ENCODE results near the gene COX19.
A peak's percentile ranks its signal among the peaks of the same experiment; 100 is the strongest.
"Not testable (repeated sequence)": the region's sequence is repeated elsewhere in the genome, so short reads cannot be mapped to it uniquely, and the experiment has no call there.

The COX19 gene

DNA sequence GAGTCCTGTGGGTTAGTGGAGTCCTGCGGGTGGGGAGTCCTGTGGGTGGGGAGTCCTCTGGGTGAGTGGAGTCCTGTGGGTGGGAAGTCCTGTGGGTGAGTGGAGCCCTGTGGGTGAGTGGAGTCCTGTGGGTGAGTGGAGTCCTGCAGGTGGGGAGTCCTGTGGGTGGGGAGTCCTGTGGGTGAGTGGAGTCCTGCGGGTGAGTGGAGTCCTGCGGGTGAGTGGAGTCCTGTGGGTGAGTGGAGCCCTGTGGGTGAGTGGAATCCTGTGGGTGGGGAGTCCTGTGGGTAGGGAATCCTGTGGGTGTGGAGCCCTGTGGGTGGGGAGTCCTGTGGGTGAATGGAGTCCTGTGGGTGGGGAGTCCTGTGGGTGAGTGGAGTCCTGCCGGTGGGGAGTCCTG is 26.7 kb upstream of the COX19 start:
- H3K9me3 Mint-ChIP-seq; H3K4me3 Mint-ChIP-seq; DNase-seq; ATAC-seq (replicated peaks); H3K27me3 Mint-ChIP-seq: not testable (repeated sequence)
- peaks cover 28 to 36% of the 10 kb centered on the region in 2 donors for H3K4me1 Mint-ChIP-seq
- peaks cover 45 to 51% of the 10 kb centered on the region in 2 donors for H3K36me3 Mint-ChIP-seq
- H3K27ac Mint-ChIP-seq, result peak overlapping the region; percentile 9

DNA sequence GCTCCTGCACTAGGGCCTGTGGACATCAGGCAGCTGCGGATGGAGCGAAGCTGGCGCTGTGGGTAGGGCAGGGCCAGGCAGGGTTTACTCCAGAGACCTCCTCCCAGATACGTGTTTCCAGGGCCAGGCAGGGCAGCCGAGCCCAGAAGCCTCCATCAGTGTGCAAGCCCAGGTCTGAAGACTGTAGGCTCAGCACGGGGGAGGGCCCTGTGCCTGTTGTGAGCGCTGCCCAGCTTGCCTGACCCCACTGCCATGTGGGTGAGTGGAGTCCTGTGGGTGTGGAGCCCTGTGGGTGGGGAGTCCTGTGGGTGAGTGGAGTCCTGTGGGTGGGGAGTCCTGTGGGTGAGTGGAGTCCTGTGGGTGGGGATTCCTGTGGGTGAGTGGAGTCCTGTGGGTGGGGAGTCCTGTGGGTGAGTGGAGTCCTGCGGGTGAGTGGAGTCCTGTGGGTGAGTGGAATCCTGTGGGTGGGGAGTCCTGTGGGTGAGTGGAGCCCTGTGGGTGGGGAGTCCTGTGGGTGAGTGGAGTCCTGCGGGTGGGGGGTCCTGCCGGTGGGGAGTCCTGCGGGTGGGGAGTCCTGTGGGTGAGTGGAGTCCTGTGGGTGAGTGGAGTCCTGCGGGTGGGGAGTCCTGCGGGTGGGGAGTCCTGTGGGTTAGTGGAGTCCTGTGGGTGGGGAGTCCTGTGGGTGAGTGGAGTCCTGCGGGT is 25.9 kb upstream of the COX19 start:
- Mint-ChIP-seq H3K4me3 (peak overlapping the region in 1 of 2 donors; percentile 48), H3K27ac (peak overlapping the region; percentile 94), H3K4me1 (peaks cover 27 to 36% of the 10 kb centered on the region in 2 donors), H3K36me3 (peaks cover 45 to 50% of the 10 kb centered on the region in 2 donors)
- not testable (repeated sequence) for DNase-seq; H3K27me3 Mint-ChIP-seq; H3K9me3 Mint-ChIP-seq; ATAC-seq (replicated peaks)

DNA sequence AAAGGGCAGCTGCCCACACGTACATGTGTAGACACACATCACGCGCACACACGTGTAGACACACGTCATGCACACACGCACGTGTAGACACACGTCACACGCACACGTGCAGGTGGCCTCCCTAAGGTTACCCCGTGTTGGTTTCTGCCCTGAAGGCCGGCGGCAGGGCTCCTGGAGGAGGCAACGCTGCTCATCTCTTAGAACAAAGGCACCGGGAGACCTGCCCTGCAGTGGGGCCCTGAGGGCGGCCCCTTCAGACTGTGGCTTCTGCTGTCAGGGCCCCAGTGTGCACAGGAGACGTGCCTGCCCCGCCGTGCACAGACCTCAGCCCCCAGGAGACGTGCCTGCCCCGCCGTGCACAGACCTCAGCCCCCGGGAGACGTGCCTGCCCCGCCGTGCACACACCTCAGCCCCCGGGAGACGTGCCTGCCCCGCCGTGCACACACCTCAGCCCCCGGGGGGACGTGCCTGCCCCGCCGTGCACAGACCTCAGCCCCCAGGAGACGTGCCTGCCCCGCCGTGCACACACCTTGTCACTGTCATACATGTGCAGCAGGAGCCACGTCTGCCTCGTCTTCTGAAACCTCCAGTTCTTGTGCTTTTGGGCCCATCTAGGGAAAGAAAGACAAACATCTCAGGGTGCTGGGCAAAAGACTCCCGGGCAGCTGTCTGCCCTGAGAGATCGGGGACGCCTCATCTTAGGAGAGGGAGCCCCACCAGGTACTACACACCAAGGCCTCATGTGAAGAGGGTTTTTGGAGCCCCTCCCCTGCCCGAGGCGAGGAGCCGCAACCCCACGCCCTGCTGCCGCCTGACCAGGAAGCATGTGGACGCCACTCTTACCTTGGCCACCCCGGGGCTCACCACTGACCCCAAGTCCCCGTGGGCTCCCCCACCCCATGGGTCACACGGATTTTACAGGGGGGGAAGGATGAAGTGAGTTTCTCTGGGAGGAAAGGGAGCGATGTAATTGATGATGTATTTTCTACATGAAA is 24.9 kb upstream of the COX19 start:
- ATAC-seq (replicated peaks), result peak; percentile 28 to 36
- Mint-ChIP-seq H3K4me1 (peaks cover 23 to 34% of the 10 kb centered on the region in 2 donors), H3K27me3 (no peaks in the 10 kb centered on the region), H3K4me3 (no peak overlapping the region), H3K27ac (peak overlapping the region; percentile 56), H3K9me3 (no peaks in the 10 kb centered on the region), H3K36me3 (peaks cover 40 to 46% of the 10 kb centered on the region in 2 donors)
- DNase-seq, result no peak

DNA sequence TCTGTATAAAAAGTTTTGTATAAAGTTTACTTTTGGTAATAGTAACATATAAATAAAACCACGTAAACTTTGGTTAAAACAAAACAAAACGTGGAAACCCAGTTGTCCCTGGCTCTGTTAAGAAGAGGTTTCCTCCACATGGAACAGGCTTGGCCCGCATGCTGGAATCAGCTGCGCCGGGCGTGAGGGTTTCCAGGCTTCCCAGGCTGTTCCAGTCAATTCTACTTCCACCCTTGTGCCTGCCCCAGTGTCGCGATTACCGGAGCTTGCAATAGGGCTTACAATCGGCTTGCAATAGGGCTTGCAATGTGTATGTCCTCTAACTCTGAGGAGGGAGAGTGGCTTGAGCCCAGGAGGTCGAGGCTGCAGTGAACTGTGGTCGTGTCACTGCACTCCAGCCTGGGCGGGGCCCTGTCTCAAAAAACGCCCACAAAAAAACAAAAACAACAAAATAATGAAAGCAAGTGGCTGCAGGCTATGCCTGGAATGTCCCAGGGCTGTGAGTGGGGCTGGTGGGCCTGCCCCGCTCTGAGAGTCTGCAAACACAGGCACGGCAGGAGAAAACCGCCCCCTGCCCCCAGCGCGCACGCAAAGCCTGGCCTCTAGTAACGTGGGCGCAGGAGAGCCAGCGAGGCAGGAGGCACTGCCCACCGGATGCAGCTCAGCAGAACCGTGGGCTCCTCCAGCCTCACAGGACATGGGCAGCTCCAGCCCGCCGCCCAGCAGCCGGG is 24.0 kb upstream of the COX19 start:
- Mint-ChIP-seq H3K9me3 (no peaks in the 10 kb centered on the region), H3K4me1 (peaks cover 18 to 30% of the 10 kb centered on the region in 2 donors), H3K36me3 (peaks cover 36 to 46% of the 10 kb centered on the region in 2 donors)

DNA sequence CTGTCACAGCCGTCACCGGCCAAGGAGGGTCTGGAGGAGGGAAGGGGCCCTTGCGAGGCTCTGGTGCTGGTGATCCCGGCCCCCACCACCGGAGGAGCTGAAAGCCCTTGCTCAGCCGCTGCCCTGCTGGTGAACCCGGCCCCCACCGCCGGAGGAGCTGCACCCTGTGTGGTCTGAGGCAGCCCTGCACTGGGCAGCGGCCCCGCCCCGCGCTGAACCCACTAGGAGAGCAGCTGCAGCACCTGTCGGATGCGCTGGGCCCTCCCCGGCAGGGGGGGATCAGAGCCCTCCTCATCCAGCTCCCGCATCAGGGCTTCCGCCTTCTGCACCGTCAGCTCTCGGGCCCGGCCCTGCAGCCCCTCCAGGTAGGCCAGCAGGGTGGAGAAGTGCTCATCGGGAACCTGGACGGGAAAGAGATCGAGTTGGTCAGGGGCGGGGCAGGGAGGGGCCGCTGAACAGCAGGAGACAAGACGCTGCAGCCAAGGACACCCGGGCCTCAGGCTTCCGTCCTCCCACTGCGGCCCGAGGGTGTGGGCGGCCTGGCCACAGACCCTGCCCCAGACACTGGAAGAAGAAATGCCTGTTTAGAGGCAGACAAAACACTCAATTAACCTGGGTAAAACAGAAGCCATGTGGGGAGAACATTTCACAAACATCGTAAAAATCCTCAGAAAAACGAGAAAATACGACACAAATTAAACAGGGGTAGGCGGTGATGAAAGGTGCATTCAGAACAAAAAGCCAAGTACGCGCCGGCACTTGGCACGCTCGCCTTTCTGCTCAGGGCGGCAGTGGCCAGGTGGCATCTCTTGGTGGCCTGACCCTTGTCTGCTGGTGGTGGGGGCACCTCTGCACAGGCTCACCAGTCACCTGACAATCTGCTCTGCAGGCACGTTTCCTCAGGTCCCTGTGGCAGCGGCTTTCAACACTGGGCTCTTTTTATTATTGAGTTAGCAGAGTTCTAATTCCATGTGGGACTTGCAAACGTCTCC is 22.4 kb upstream of the COX19 start:
- Mint-ChIP-seq H3K4me3 (no peak overlapping the region), H3K27ac (no peak overlapping the region), H3K36me3 (peaks cover 36 to 41% of the 10 kb centered on the region in 2 donors), H3K4me1 (peaks cover 19 to 33% of the 10 kb centered on the region in 2 donors), H3K27me3 (peaks cover 0 to 4% of the 10 kb centered on the region in 2 donors), H3K9me3 (no peaks in the 10 kb centered on the region)
- no peak for DNase-seq
- no peak for ATAC-seq (replicated peaks)

More for the DNA sequence above, 24.0 kb upstream of the COX19 start:
- no peak overlapping the region for H3K4me3 Mint-ChIP-seq
- ATAC-seq (replicated peaks), result no peak
- DNase-seq, result no peak
- H3K27ac Mint-ChIP-seq, result peak overlapping the region; percentile 52
- H3K27me3 Mint-ChIP-seq, result no peaks in the 10 kb centered on the region

DNA sequence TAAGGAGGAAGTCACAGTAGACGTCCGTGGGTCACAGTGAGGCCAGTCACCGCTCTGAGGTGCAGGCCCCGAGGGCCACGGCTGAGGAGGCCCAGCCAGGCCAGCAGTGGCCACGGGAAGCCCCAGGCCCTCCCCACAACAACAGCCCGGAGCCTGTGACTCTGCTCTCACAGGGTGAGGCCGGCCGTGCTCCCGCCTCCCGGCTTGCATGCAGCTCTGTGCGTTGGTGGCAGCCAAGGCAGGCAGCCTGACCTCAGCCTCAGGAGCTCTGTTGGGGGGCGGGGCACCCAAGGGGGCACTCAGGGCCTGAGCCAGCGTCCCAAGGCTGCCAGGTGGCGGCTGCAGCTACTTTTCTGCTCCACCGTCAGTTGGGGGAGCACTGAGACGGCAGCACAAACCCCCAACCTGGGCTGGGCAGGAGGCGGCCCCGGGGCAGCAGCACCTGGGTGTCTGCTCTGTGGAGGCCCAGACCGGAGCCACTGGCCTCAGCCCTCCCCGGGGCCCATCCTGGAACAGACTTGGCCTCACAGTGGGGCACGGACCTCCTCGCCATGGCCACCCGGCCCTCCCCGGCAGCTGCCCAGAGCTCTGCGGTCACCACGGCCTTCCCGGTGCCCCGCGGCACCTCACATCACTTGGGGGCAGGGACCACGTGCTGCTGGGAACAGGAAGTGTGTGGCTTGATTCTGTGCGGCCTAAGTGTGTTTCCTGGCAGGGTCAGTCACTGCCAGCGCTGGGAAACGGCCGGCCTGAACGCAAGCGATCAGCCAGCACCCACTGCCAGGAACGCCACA is 20.9 kb upstream of the COX19 start:
- H3K36me3 Mint-ChIP-seq, result peaks cover 34 to 37% of the 10 kb centered on the region in 2 donors

DNA sequence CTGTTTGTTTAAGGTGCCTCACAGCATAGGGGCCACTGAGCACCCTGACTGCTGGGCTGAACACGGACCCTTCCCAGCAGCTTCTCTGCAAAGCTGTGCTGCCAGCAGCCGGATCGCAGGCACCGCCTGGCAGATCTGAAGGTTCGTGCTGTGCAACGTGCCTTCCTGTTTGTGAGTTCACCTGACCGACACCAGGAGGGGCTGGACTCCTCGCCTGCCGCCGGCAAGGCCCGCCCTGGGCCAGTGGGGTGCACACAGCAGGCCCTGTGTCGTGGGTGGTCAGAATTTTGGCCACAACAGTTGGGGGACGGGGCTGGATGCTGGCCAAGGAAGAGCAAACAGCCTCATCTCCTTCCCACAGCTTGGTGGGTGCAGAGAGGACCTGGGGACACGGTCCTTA is 20.2 kb upstream of the COX19 start:
- peaks cover 28 to 30% of the 10 kb centered on the region in 2 donors for H3K36me3 Mint-ChIP-seq
- H3K27me3 Mint-ChIP-seq, result peaks cover 0 to 4% of the 10 kb centered on the region in 2 donors
- peaks cover 13 to 25% of the 10 kb centered on the region in 2 donors for H3K4me1 Mint-ChIP-seq
- ATAC-seq (replicated peaks) (no peak), DNase-seq (no peak)
- no peaks in the 10 kb centered on the region for H3K9me3 Mint-ChIP-seq
- H3K27ac Mint-ChIP-seq, result no peak overlapping the region
- peak overlapping the region in 1 of 2 donors; percentile 19 for H3K4me3 Mint-ChIP-seq

More for the DNA sequence above, 20.9 kb upstream of the COX19 start:
- no peak for DNase-seq
- no peak for ATAC-seq (replicated peaks)
- no peak overlapping the region for H3K27ac Mint-ChIP-seq
- peaks cover 18 to 32% of the 10 kb centered on the region in 2 donors for H3K4me1 Mint-ChIP-seq
- H3K27me3 Mint-ChIP-seq, result peaks cover 0 to 4% of the 10 kb centered on the region in 2 donors
- no peaks in the 10 kb centered on the region for H3K9me3 Mint-ChIP-seq
- no peak overlapping the region for H3K4me3 Mint-ChIP-seq

DNA sequence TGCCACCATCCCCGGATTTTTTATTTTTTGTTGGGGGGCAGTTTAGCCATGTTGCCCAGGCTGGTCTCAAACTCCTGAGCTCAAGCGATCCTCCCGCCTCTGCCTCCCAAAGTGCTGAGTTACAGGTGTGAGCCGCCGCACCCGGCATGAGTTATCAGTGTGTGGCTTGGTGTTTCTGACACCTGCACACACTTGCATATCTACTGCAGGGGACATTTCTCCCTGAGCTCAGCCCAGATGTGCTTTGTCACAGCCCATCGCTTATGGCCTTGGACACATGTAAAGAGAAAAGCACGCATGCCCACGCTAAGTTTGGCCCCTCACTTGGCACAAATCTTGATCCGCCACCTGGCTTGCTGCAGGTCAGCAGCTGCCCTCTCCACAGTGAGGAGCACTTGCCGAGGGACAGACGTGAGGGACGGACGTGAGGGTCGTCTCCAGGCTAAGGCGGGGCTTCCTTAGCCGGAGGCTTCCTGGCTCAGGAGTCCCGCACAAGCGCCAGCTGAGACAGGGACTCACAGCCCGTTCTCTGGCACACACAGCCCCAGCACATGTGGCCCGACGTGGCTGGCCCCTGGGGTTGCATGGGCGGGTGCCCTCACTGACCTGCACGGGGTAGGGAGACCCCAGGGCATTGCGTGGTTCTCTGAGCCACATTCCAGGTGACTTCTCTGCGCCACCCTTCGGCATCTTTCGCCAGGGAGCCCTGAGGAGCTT is 19.4 kb upstream of the COX19 start:
- H3K9me3 Mint-ChIP-seq, result peaks cover 0 to under 1% of the 10 kb centered on the region in 2 donors
- DNase-seq (no peak), ATAC-seq (replicated peaks) (no peak)
- H3K4me3 Mint-ChIP-seq, result no peak overlapping the region
- H3K27me3 Mint-ChIP-seq, result peaks cover 0 to 4% of the 10 kb centered on the region in 2 donors
- H3K4me1 Mint-ChIP-seq, result peaks cover 9 to 17% of the 10 kb centered on the region in 2 donors
- H3K27ac Mint-ChIP-seq, result peak overlapping the region; percentile 47
- peaks cover 21 to 22% of the 10 kb centered on the region in 2 donors for H3K36me3 Mint-ChIP-seq

DNA sequence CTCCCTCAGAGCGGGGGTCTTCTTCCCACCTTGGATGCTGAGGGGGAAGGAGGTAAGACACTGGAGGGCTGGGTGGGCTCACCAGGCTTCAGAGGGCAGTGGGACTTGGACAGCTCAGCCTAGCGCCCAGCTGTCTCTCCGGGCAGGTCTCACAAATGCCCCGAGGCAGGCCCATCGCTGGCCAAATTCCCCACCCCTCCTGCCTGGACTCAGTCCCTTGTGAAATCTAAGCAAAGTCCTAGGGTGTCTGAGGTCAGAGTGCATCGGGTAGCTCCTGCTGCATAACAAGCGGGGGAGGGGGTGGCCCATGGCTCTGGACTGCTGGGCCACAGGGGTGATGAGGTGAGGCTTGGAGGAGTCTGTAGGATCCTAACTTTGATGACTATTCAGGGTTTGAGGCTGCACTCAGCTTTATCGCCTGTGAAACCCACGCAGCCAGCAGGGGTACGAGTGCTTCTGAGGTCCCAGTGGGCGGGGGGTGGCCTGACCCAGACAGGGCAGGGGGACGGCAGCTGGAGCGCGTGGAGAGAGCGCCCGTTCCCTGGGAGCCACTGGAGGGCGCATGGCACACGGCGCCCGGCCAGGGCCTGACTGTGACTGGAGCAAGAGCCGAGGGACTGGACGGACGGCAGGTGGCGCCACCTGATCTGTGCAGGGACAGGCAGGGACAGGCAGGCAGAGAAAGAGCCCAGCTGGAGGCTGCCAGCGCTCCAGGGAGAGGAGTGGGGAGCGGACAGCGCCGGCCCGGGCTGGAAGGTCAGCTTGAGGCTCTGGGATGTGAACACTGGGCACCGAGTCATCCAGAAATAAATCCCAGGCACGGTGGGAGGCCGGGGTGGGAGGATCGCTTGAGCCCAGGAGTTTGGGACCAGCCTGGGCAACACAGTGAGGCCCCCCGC is 17.6 kb upstream of the COX19 start:
- H3K4me1 Mint-ChIP-seq, result peaks cover 12 to 17% of the 10 kb centered on the region in 2 donors
- peak; percentile 95 to 97 for ATAC-seq (replicated peaks)
- peaks cover 0 to 2% of the 10 kb centered on the region in 2 donors for H3K9me3 Mint-ChIP-seq
- peak; percentile 86 for DNase-seq
- peak overlapping the region; percentile 11 to 47 for H3K4me3 Mint-ChIP-seq
- peaks cover 7 to 8% of the 10 kb centered on the region in 2 donors for H3K27me3 Mint-ChIP-seq
- peaks cover 19% of the 10 kb centered on the region in 2 donors for H3K36me3 Mint-ChIP-seq
- peak overlapping the region; percentile 89 for H3K27ac Mint-ChIP-seq

DNA sequence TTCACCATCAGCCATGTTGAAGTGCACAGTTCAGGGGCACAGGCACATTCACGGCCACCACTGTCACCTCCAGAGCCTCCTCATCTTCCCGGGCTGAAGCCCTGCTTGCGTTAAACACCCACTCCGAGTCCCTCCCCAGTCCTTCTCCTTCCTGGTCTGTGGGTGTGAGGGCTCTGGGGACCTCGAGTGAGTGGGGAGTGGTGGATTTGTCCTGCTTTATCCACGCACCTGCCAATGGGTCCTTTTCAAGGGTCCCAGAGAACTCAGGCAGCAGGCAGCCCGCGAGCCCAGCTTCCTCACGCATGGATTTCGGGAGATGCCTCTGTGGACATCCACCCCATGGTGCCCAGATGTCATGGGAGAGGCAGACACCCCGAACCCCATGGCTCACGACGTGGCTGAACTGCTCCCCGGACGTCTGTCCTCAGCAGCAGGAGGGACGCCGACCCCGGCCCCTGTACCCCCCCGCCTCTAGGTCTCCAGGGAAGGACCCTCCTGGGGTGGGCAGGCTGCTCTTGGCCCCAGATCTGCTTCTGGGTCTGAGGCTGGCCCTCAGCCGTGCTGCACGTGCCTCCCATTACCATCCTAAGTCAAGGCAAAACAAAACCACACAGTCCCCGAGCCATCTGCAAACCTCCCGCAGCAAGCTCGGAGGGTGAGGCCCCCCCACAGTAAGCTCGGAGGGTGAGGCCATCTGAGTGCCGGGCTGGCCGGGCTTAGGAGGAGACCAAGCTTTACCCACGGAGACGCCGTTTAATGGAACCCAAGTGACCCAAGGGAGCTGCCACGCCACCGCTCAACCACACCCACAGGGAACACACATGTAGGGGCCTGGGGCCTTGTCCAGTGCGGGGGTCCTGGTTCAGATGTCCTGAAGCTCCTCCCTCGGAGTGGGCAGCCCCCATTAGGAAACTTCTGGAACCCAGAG is 16.6 kb upstream of the COX19 start:
- H3K27ac Mint-ChIP-seq, result peak overlapping the region; percentile 9
- peaks cover 12 to 19% of the 10 kb centered on the region in 2 donors for H3K4me1 Mint-ChIP-seq
- peaks cover 12 to 14% of the 10 kb centered on the region in 2 donors for H3K27me3 Mint-ChIP-seq
- H3K9me3 Mint-ChIP-seq, result peaks cover 0 to 2% of the 10 kb centered on the region in 2 donors
- H3K36me3 Mint-ChIP-seq, result peaks cover 10 to 11% of the 10 kb centered on the region in 2 donors
- DNase-seq, result no peak
- no peak for ATAC-seq (replicated peaks)
- H3K4me3 Mint-ChIP-seq, result no peak overlapping the region

Data from stimulated activated naive B cell treated with anti-CD40 and anti-IgM and Interleukin-4, amounts not matched to agents 10 μg/mL and 1 μg/mL and 100 μg/mL, for 72 hours (primary cell).